ENCODE results near the gene GDI1. TPM values are rescaled to one million over a fixed set of nuclear protein-coding genes. Genes with fewer than 3 reads are reported as not detected.

GDI1 gene
- polyA plus RNA-seq, 1 of the 3 experiments (the other 2 are of a cell fraction): 408 TPM

- CTCF ChIA-PET: interaction anchor here (1.1 to 1.2 kb wide), 2 partner anchors 49 to 87 kb away, joined by 3 to 4 read pairs; no protein-coding TSS in a partner anchor
- Histone ChIP-seq H3K27ac (ENCODE audit: low read depth in 2 of 2, low read length in 1 of 2) (peak overlapping the region; percentile 20 to 77; a peak in 2 of 4 replicates), H3F3A (replicated peaks; ENCODE audit: insufficient read depth) (no peaks in the 10 kb centered on the region), H3K9me2 (no peaks in the 10 kb centered on the region), H3K4me3 (ENCODE audit: low read depth in 2 of 2, low read length in 1 of 2) (peak overlapping the region; percentile 56 to 63), H3K9ac (peak overlapping the region; percentile 49; the same call in 1 of the 2 replicates), H3K4me1 (ENCODE audit: control insufficient read depth in 1 of 2, insufficient read depth in 2 of 2, low read depth in 1 of 2, low read length in 1 of 2) (peaks cover 0 to 17% of the 10 kb centered on the region in 2 experiments; a peak in 1 of 4 replicates), H3K36me3 (replicated peaks in 1 of 2; ENCODE audit: control insufficient read depth in 1 of 2, insufficient read depth in 2 of 2, low read length in 1 of 2) (peaks cover 0 to 14% of the 10 kb centered on the region in 2 experiments), H3K27me3 (ENCODE audit: insufficient read depth) (0 out of 2 replicates have a peak, but pooled peaks cover 10% of the 10 kb centered on the region), H4K20me1 (ENCODE audit: insufficient read depth) (no peaks in the 10 kb centered on the region), H3K9me3 (no peaks in the 10 kb centered on the region), H2AFZ (ENCODE audit: low read depth) (no peak overlapping the region), H3K79me2 (ENCODE audit: insufficient read depth) (peaks cover 19% of the 10 kb centered on the region; the same call in 1 of the 2 replicates), H3K4me2 (peak overlapping the region; percentile 80)
- TF ChIP-seq SMC3 (IDR thresholded peaks at IDR 0.05; ENCODE audit: low read depth, low read length) (no peak), GATA2 (CRISPR knock-in tag; IDR thresholded peaks at IDR 0.05) (no peak), TEAD4 (IDR thresholded peaks at IDR 0.05; ENCODE audit: borderline replicate concordance, insufficient read depth) (no peak), MAX (IDR thresholded peaks at IDR 0.05; ENCODE audit: low read depth) (0 out of 2 replicates have a peak, but pooled peaks have one; percentile 28), PBX3 (IDR thresholded peaks at IDR 0.05) (no peak), JUND (IDR thresholded peaks at IDR 0.05) (no peak)
- TF ChIP-seq, protein P1, sequence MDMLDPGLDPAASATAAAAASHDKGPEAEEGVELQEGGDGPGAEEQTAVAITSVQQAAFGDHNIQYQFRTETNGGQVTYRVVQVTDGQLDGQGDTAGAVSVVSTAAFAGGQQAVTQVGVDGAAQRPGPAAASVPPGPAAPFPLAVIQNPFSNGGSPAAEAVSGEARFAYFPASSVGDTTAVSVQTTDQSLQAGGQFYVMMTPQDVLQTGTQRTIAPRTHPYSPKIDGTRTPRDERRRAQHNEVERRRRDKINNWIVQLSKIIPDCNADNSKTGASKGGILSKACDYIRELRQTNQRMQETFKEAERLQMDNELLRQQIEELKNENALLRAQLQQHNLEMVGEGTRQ (IDR thresholded peaks at IDR 0.05; ENCODE audit: borderline replicate concordance, low read depth, low read length): no peak
- TF ChIP-seq, protein P2, sequence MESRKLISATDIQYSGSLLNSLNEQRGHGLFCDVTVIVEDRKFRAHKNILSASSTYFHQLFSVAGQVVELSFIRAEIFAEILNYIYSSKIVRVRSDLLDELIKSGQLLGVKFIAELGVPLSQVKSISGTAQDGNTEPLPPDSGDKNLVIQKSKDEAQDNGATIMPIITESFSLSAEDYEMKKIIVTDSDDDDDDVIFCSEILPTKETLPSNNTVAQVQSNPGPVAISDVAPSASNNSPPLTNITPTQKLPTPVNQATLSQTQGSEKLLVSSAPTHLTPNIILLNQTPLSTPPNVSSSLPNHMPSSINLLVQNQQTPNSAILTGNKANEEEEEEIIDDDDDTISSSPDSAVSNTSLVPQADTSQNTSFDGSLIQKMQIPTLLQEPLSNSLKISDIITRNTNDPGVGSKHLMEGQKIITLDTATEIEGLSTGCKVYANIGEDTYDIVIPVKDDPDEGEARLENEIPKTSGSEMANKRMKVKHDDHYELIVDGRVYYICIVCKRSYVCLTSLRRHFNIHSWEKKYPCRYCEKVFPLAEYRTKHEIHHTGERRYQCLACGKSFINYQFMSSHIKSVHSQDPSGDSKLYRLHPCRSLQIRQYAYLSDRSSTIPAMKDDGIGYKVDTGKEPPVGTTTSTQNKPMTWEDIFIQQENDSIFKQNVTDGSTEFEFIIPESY (IDR thresholded peaks at IDR 0.05; ENCODE audit: borderline replicate concordance, low read depth): no peak
- 0% methylated on average over 3 of the region's 35 CpGs for WGBS (ENCODE audit: low lambda C conversion rate)
- peak; percentile 56 for DNase-seq
- POLR2A ChIA-PET: interaction anchor here (1.5 to 2.4 kb wide), 3 partner anchors 27 to 88 kb away, joined by 5 to 8 read pairs (median 7); partner anchors contain the start of gene RPL10
These were observed 49.1 kb downstream of the GDI1 start for GRCh38 chrX:154486052-154486395.

DNA sequence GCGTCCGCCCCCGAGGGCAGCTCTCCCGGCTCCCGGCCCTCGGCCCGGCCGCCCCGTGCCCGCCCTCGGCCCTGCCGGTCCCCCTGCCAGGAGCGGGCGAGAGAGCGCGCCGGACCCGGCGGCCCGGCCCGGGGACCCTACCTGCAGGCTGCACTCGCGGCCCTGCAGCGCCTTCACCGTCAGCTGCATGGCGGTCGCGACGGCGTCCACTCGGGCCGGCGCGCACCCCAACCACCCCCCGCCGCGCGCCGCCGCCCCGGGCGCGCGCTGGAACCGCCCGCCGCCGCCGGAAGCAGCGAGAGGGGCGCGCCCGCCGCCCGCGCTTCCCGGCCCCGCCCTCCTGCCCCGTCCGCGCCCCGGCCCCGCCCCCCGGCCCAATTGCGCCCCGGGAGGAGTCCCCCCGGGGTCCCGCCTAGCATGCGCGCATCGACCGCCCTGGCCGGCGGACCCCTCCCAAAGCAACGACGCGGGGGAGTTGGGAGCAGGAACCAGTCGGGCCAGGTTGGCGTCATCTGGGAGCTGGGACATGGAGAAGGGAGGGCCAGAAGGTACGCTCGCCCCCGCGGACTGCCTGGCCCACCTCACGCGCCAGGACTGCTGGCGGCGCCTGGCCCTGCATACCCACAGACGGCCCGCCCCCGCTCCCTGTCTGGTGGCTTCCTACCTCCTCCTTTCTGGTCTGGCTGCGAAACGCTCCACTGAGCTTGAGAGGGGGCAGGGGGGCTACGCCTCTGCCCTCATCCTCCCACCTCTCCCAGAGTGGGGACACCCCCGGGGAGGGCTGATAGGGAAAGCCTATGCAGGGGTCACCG, 49.6 kb downstream of the GDI1 start, which contains the start of gene UBL4A:
Gene UBL4A (minus strand): TSS at position 220 of the 812 bp plus-strand sequence. CDS start 31 bp downstream, at position 189.
- TF ChIP-seq RXRA (IDR thresholded peaks at IDR 0.05; ENCODE audit: borderline replicate concordance, low read depth): no peak
- TF ChIP-seq TCF12 (IDR thresholded peaks at IDR 0.05): no peak
- TF ChIP-seq FOXM1 (IDR thresholded peaks at IDR 0.05; ENCODE audit: low read depth): no peak
- TF ChIP-seq EZH2phosphoT487 (IDR thresholded peaks at IDR 0.05; ENCODE audit: borderline replicate concordance, low read depth): no peak
- WGBS (ENCODE audit: low lambda C conversion rate): 0% methylated on average over 1 of the region's 95 CpGs
- Histone ChIP-seq H3K79me2 (ENCODE audit: insufficient read depth) (peaks cover 19% of the 10 kb centered on the region; the same call in 1 of the 2 replicates), H3K9me3 (no peaks in the 10 kb centered on the region), H4K20me1 (ENCODE audit: insufficient read depth) (no peaks in the 10 kb centered on the region), H3F3A (replicated peaks; ENCODE audit: insufficient read depth) (no peaks in the 10 kb centered on the region), H3K9ac (peak within 1 kb of the TSS; percentile 49; the same call in 1 of the 2 replicates), H3K27me3 (ENCODE audit: insufficient read depth) (0 out of 2 replicates have a peak, but pooled peaks cover 10% of the 10 kb centered on the region), H3K36me3 (replicated peaks in 1 of 2; ENCODE audit: control insufficient read depth in 1 of 2, insufficient read depth in 2 of 2, low read length in 1 of 2) (peaks cover 0 to 14% of the 10 kb centered on the region in 2 experiments), H3K9me2 (no peaks in the 10 kb centered on the region), H3K27ac (ENCODE audit: low read depth in 2 of 2, low read length in 1 of 2) (peak within 1 kb of the TSS; percentile 20 to 77; a peak in 3 of 4 replicates), H3K4me1 (ENCODE audit: control insufficient read depth in 1 of 2, insufficient read depth in 2 of 2, low read depth in 1 of 2, low read length in 1 of 2) (peaks cover 0 to 17% of the 10 kb centered on the region in 2 experiments; a peak in 1 of 4 replicates), H3K4me2 (peak within 1 kb of the TSS; percentile 80), H3K4me3 (ENCODE audit: low read depth in 2 of 2, low read length in 1 of 2) (peak within 1 kb of the TSS; percentile 56 to 63), H2AFZ (ENCODE audit: low read depth) (peak within 1 kb of the TSS; percentile 63; the same call in 1 of the 2 replicates)
- DNase-seq: peak; percentile 86
- CTCF ChIA-PET: interaction anchor here (1.1 to 1.4 kb wide), 3 partner anchors 27 to 87 kb away, joined by 3 to 4 read pairs (median 4); no protein-coding TSS in a partner anchor
- POLR2A ChIA-PET: interaction anchor here (1.5 to 2.4 kb wide), 4 partner anchors 8 to 89 kb away, joined by 4 to 8 read pairs (median 6); partner anchors contain the start of genes LAGE3 and RPL10
